ENCODE measurements around the gene RABAC1. TPM values are rescaled to one million over a fixed set of nuclear protein-coding genes. Genes with fewer than 3 reads are reported as not detected.
"Not testable (repeated sequence)": the region's sequence is repeated elsewhere in the genome, so short reads cannot be mapped to it uniquely, and the experiment has no call there.

Gene RABAC1
- polyA plus RNA-seq (ENCODE audit: insufficient read length in 4 of 4): 100 to 1,000 TPM in 1 of 4 donors, 10 to 100 TPM in 3; 48.1 to 103 (median 66.2) TPM

GRCh38 chr19:41959056-41960053, at the start of gene RABAC1:
TSS of gene RABAC1 (minus strand) at chr19:41959321. CDS start at chr19:41959292, 29 bp downstream.
- DNase-seq (ENCODE audit: low read depth in 4 of 4, low spot score in 3 of 4): peak in 2 of 4 donors; percentile 85 to 86

GRCh38 chr19:42006569-42006968, 47.4 kb upstream of the RABAC1 start:
- DNase-seq (ENCODE audit: low read depth in 4 of 4, low spot score in 3 of 4): no peak

DNA sequence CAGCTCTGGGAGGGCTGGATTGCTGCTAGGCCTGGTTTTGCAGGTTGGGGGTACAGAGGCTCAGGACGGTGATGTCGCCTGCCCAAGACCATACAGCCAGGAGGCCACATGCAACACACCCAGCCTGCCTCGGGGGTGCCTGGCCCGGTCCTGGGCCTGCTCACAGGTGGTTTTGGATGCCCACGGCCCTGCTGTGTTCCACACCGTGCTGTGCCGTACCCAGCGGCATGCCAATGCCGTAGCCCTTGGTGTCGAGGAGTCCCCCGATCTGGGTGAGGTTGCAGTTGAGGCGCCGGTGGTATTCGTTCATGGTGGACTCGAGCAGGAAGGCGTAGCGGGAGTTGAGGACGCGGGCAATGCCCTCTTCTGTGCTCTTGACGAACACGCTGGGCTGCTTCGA, 46.4 kb upstream of the RABAC1 start:
- no peak for DNase-seq (ENCODE audit: low read depth in 4 of 4, low spot score in 3 of 4)

DNA sequence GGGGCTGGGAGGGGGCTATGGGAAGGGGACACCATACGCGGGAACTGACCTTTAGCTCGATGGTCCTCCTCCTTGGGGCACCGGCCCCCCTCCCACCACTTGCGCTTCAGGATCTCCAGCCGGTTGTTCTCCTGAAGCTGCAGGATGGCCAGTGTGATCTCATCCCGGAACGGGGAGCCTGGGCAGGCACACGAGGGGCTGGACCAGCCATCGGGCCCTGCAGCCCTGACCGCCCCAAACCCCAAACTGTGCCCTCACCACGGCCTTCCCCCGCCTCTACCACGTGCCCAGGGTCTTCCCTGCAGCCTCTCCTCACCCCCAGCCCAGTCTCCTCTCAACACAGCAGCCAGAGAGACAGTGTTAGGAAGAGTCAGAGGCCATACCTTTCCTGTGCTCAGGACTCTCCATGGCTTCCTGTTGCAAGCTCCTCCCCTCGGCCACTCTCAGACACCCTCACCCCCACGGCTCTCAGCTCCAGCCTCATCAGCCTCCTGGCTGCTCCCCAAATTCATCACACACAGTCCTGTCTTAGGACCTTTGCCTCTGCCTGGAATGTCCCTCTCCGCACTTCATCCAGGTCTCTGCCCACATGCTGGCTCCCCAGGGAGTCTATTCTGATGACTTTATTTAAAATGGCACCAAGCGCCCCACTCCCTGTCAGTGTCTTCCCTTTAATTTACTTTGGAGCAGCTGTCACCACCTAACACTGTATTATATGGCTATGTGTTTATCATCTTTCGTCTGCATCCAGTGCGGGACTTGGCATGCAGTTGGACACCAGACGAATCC, 44.6 kb upstream of the RABAC1 start:
- no peak for DNase-seq (ENCODE audit: low read depth in 4 of 4, low spot score in 3 of 4)

DNA sequence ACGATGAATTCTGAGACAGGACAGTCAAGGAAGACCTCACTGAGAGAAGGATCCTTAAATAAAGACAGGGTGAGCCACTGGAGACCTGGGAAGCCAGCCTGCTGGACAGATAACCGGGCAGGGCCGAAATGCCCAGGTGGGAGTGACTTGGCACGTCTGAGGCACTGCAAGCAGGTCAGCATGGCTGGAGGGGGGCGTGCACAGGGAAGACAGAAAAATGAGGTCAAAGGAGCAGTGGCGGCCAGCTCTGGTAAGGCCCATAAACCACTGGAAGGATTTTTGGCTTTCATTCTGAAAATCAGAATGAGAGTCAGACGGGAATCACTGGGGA, 40.7 kb upstream of the RABAC1 start:
- DNase-seq (ENCODE audit: low read depth in 4 of 4, low spot score in 3 of 4): no peak

DNA sequence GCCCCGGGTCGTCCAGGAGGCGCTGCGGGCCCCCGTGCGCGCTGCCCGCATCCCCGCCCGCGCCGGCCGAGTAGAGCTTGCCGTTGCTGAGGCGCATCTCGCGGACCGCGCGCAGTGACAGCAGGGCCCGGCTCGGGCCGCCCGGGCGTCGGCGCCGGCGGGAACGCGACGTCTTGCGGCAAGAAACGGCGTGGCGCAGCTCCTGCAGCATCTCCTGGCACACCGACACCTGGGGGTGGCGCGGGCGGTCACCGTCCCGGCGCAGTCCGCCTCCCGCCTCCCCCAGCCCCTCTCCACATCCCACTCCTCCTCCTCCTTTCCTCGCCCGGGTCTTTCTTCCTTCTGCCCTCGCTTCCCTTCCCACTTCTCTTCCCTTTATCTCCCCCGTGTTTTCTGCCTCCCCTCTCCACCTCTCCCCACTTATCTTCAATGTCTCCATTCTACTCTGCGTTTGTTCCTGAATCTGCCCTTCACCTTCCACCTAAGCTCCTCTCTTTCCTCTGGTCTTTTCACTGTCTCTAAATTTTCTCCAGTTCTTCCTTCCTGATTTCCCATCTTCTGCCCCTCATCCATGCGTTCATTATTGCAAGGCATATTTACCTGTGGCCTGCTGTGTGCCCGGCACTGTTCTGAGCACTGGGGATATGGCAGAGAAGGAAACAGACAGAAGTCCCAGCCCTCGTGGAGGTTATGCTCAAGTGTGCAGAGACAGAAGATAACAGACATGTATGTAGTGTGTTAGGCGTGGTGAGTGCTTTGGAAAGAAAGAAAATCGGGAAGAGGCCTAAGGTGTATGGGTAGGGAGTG, 40.2 kb upstream of the RABAC1 start:
- DNase-seq (ENCODE audit: low read depth in 4 of 4, low spot score in 3 of 4): no peak

GRCh38 chr19:41998246-41999020, 39.3 kb upstream of the RABAC1 start:
- DNase-seq (ENCODE audit: low read depth in 4 of 4, low spot score in 3 of 4): no peak

DNA sequence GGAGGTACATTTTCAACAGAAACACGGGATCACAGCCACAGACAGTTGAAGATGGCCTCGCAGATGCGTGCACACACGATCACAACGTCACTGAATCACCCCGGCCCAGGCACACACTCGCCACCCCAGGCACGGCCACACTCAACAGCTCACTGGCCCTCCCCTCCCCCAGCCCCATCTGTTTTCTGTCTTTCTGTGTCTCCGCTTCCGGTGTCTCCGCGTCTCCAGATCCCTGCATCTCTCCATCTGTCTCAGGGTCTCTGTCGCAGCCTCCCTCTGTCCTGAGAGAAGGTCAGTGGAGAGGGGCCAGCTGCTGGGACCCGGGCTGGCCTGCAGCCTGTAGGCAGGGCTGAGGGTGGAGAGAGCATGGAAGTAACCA, 38.7 kb upstream of the RABAC1 start:
- no peak for DNase-seq (ENCODE audit: low read depth in 4 of 4, low spot score in 3 of 4)

- peak; percentile 25 to 43 (median 32) for DNase-seq (ENCODE audit: low read depth in 4 of 4, low spot score in 3 of 4)
These were observed 38.2 kb upstream of the RABAC1 start for GRCh38 chr19:41997121-41997850.

DNA sequence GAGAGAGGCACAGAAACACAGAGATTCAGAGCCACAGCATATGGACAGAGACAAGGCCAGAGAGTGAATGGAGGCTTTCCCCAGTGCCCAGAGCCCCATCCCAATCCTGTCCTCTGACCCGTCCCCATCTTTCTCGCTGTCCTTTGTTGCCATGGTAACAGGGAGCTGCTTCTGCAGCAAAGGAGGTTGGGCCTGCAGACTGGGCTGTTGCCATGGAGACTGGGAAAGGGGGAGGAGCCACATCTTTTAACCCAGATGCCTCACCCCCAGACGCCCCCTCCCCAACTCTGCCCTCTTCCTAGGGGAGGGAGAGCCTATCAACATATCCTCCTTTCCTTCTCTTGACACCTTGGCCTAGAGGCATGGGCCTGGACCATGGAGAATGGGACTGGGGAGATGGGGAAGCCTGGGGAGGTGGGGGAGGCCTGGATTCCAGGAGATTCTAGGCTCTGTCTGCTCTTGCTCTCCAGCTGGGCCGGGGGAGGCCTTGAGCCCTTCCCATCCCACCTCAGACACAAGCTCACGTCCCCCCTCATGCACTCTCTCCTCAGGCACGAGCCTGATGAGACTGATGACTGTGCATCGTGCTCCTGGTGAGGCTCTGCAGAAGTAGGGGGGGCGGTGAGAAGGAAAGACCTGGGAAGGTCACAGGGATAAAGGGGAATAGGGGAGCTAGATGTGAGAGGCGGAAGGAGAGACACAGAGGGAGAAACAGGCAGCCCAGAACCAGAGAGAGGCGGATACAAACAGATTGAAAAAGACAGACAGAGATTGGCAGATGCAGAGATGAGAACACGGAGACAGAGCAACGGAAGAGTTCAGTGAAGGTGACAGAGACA, 37.1 kb upstream of the RABAC1 start:
- no peak for DNase-seq (ENCODE audit: low read depth in 4 of 4, low spot score in 3 of 4)

DNA sequence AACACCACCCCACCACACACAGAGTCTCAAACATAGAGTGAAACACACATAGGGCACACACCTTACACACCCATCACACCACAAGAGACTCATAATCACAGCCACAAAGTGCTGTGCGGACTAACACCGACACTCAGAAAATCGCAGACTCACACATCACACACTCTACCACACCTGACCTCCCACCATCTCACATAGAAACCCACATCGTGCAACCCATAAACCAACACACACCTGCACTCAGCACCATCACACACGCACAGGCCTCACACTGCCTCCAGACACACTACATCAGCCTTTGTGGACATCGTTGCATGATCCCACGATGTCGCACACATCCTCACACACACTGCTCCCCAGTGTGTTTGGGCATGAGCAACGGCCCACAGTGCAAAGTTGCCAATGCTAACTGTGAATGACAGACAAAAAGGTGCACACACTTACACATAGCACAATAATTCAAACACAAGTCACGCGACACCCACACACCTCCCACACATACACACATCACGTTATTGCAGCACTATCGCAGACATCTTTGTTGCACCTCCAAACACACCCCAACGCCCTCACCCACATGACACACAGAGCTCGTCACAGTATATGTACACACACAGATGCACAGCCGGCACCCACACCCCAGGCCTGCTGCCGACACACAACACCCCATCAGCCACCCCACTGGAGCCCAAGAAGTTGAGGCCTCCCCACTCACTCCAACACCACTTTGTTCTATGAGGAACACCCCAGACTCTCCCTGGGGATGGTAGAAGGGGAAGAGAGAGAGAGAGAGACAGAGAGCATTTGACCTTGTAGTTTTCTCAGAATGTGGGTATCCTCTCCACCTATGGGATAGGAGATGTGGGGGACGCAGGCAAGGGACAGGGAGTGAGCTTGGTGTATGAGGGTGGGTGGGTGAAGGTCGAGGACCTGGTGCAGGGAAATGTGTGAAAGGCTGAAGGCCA, 36.2 kb upstream of the RABAC1 start:
- DNase-seq (ENCODE audit: low read depth in 4 of 4, low spot score in 3 of 4): no peak

- DNase-seq (ENCODE audit: low read depth in 4 of 4, low spot score in 3 of 4): no peak
These were observed 35.4 kb upstream of the RABAC1 start for GRCh38 chr19:41994521-41994971.

- no peak for DNase-seq (ENCODE audit: low read depth in 4 of 4, low spot score in 3 of 4)
These were observed 34.7 kb upstream of the RABAC1 start, which contains the start of gene ATP1A3 for GRCh38 chr19:41993612-41994483. TSS of gene ATP1A3 (minus strand) at chr19:41994230. CDS start at chr19:41994076, 154 bp downstream.

- not testable (repeated sequence) for DNase-seq (ENCODE audit: low read depth in 4 of 4, low spot score in 3 of 4)
These were observed 32.9 kb upstream of the RABAC1 start for GRCh38 chr19:41991925-41992569.

DNA sequence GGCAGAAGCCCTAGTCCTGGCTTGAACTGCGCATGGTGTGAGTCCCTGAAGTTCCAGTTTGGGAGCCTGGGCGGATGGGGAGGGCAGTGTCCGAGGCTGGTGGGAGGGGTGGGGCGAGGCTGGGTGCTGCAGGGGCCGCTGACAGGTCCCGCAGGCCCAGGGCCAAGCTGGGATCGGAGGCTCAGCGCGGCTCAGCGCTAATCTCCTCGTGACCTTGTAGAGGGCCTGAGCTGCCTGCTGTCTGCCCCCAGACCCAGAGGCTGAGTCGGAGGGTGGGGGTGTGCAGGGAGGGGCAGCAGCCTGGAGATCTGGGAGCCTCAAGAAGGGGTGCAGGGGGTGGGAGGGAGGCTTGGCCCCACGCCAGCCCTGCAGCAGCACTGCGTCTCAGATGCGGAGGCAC, 31.9 kb upstream of the RABAC1 start:
- DNase-seq (ENCODE audit: low read depth in 4 of 4, low spot score in 3 of 4): no peak

Measured in right renal pelvis (tissue), 4 donors.